HepG2 (cell line): ENCODE data around the gene PTK7. TPM values are rescaled to one million over a fixed set of nuclear protein-coding genes. Genes with fewer than 3 reads are reported as not detected.

ENCODE experiments used
- AGO2 ChIP-seq: fragments of 200-400 bp; formaldehyde crosslinking; optimal IDR thresholded peaks from 2 replicates; pipeline ENCODE3; 2017; ENCODE audit warnings: mild to moderate bottlenecking, low read depth, low read length, moderate library complexity
- ARHGAP35 ChIP-seq: sonication (generic); formaldehyde crosslinking; IDR thresholded peaks from 2 replicates; pipeline ENCODE4 v1.9.0; 2022; ENCODE audit warnings: mild to moderate bottlenecking, inconsistent platforms, moderate library complexity, missing genetic modification reagents, borderline replicate concordance
- FOXM1 ChIP-seq: sonication (generic); formaldehyde crosslinking; IDR thresholded peaks from 2 replicates; pipeline ENCODE4 v1.5.0; 2020; ENCODE audit warnings: missing genetic modification reagents
- GABPB1 ChIP-seq: IDR thresholded peaks from 2 replicates; pipeline ENCODE4 v1.6.1; 2016; ENCODE audit warnings: mild to moderate bottlenecking, missing genetic modification reagents, moderate library complexity, missing compliant biosample characterization
- HNRNPLL ChIP-seq: fragments of 200-400 bp; formaldehyde crosslinking; IDR thresholded peaks from 2 replicates; pipeline ENCODE4 v1.6.1; 2017; ENCODE audit warnings: mild to moderate bottlenecking, low read depth, low read length; ENCODE audit not compliant: poor library complexity, severe bottlenecking
- NRL ChIP-seq: sonication (generic); formaldehyde crosslinking; IDR thresholded peaks from 2 replicates; pipeline ENCODE4 v1.5.0; 2020; ENCODE audit warnings: missing genetic modification reagents, mild to moderate bottlenecking, moderate library complexity, borderline replicate concordance
- RBM39 ChIP-seq: fragments of 200-400 bp; formaldehyde crosslinking; IDR thresholded peaks from one replicate; pipeline ENCODE4 v1.6.1; 2018; ENCODE audit warnings: antibody characterized with exemption, mild to moderate bottlenecking, low read depth, low read length; ENCODE audit not compliant: poor library complexity, severe bottlenecking
- RNF2 ChIP-seq: fragments of 450-650 bp; conservative IDR thresholded peaks from 2 replicates; pipeline ENCODE4 v1.6.1; 2016; ENCODE audit warnings: low read depth
- SMAD1 ChIP-seq: sonication (generic); formaldehyde crosslinking; IDR thresholded peaks from 2 replicates; pipeline ENCODE4 v1.4.0; 2020; ENCODE audit warnings: missing genetic modification reagents, low read depth, mild to moderate bottlenecking, borderline replicate concordance
- SRSF9 ChIP-seq: fragments of 200-400 bp; formaldehyde crosslinking; IDR thresholded peaks from 2 replicates; pipeline ENCODE4 v1.6.1; 2018; ENCODE audit warnings: borderline replicate concordance, mild to moderate bottlenecking, low read depth, low read length; ENCODE audit not compliant: insufficient read depth, poor library complexity, severe bottlenecking
- TOPORS ChIP-seq: sonication (generic); formaldehyde crosslinking; IDR thresholded peaks from 2 replicates; pipeline ENCODE4 v1.8.0; 2023; ENCODE audit warnings: mild to moderate bottlenecking, missing genetic modification reagents
- U2AF2 ChIP-seq: fragments of 200-400 bp; formaldehyde crosslinking; IDR thresholded peaks from 2 replicates; pipeline ENCODE4 v1.6.1; 2017; ENCODE audit warnings: low read depth, mild to moderate bottlenecking, low read length
- ZBTB38 ChIP-seq: sonication (generic); formaldehyde crosslinking; IDR thresholded peaks from 2 replicates; pipeline ENCODE4 v1.5.1; 2020; ENCODE audit warnings: mild to moderate bottlenecking, missing genetic modification reagents
- ZFP36 ChIP-seq: fragments of 150-350 bp; IDR thresholded peaks from 2 replicates; pipeline ENCODE4 v1.6.1; 2018; ENCODE audit warnings: borderline replicate concordance, low read length, low read depth; ENCODE audit not compliant: partially characterized antibody
- ZNF207 ChIP-seq: fragments of 450-650 bp; IDR thresholded peaks from 2 replicates; pipeline ENCODE4 v1.6.1; 2016; ENCODE audit warnings: antibody characterized with exemption, borderline replicate concordance
- ZNF260 ChIP-seq: sonication (generic); formaldehyde crosslinking; IDR thresholded peaks from 2 replicates; pipeline ENCODE4 v1.4.0; 2020; ENCODE audit warnings: missing genetic modification reagents, low read depth, mild to moderate bottlenecking, borderline replicate concordance
- polyA plus RNA-seq, 8 experiments: library from polyadenylated mRNA; depleted of rRNA in 3 of 8; stranded (reverse) in 7 of 8; unstranded in 1 of 8; fragments of >200 nt; fragmentation: Illumina TruSeq in 4 of 8; extraction: Trizol in 4 of 8; gene quantifications; 2 replicates each; pipeline versions ENCODE4 v1.2.1 to v1.2.3, GENCODE V29; 2011 to 2016; ENCODE audit warnings: low read depth in 4 of 8, missing spikeins in 1 of 8, mixed read lengths in 1 of 8; ENCODE audit not compliant: insufficient read depth in 1 of 8
- total RNA-seq, 5 experiments: library from RNA; depleted of rRNA; stranded (reverse); fragments of >200 nt; fragmentation: Illumina TruSeq; extraction: Trizol; gene quantifications; 2 replicates each; pipeline ENCODE4 v1.2.3, GENCODE V29; 2016; ENCODE audit warnings: low read depth in 1 of 5
- TF ChIP-seq, protein P1 (sequence below): IDR thresholded peaks from 2 replicates; pipeline ENCODE4 v1.6.1; 2016
- TF ChIP-seq, protein P2 (sequence below): sonication (generic); formaldehyde crosslinking; IDR thresholded peaks from 2 replicates; pipeline ENCODE4 v1.4.0; 2020; ENCODE audit warnings: missing genetic modification reagents
- TF ChIP-seq, protein P3 (sequence below): IDR thresholded peaks from 2 replicates; pipeline ENCODE4 v1.6.1; 2016; ENCODE audit warnings: control low read depth
- TF ChIP-seq, protein P4 (sequence below): sonication (generic); formaldehyde crosslinking; conservative IDR thresholded peaks from 2 replicates; pipeline ENCODE4 v1.8.0; 2022; ENCODE audit warnings: missing genetic modification reagents

Gene PTK7
- total and polyA plus RNA-seq, 2 of the 13 experiments (the other 11 are each of a cell fraction or from before 2014, with no cell fraction given), result 98.5 to 99.8 TPM

DNA sequence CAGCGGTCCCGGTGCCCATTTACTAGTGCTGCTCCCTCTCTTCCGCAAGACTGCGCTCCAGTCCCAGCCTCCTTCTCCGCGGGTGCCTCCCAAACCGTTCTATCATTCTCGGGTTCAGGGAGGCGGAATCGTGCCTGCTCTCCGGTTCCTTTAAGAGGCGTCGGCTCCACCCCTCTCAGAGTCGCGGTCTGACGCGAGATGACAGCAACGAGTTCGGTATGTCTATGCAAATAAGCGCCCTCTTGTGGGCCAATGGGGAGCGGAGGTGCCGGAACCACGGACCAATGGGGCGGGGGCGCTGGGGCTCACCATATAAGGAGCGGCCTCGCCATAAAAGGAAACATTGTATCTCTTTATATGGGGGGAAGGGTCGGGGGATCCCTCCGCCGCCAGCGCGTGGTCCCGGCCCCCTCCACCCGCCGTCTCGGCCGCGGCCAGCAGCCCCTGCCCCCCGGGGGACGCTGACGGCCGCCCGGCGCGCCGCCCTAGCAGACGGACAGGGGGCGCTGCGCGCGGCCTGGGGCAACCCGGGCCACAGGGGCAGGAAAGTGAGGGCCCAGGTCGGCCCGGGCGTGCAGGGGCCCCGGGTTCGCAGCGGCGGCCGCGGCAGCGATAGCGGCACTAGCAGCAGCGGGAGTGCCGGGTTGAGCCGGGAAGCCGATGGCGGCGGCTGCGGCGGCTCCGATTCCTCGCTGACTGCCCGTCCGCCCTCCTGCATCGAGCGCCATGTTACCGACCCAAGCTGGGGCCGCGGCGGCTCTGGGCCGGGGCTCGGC, 95.0 kb downstream of the PTK7 start, which contains the start of gene SRF (continued):
- TF ChIP-seq GABPB1 (CRISPR knock-in tag) (peak; percentile 55; the same call in 1 of the 2 replicates), NRL (CRISPR knock-in tag) (0 out of 2 replicates have a peak, but pooled peaks have one; percentile 21), TOPORS (CRISPR knock-in tag) (peak; percentile 68), SRSF9 (no peak), ZFP36 (peak; percentile 72), ZBTB38 (CRISPR knock-in tag) (peak; percentile 21; the same call in 1 of the 2 replicates), FOXM1 (peak; percentile 19; the same call in 1 of the 2 replicates), AGO2 (peak; percentile 77), SMAD1 (no peak), ZNF207 (no peak), U2AF2 (no peak), RBM39 (peak; percentile 41), RNF2 (peak; percentile 71; the same call in 1 of the 2 replicates), ZNF260 (CRISPR knock-in tag) (no peak), ARHGAP35 (0 out of 2 replicates have a peak, but pooled peaks have one; percentile 16), HNRNPLL (peak; percentile 57)
- TF ChIP-seq, protein P1, sequence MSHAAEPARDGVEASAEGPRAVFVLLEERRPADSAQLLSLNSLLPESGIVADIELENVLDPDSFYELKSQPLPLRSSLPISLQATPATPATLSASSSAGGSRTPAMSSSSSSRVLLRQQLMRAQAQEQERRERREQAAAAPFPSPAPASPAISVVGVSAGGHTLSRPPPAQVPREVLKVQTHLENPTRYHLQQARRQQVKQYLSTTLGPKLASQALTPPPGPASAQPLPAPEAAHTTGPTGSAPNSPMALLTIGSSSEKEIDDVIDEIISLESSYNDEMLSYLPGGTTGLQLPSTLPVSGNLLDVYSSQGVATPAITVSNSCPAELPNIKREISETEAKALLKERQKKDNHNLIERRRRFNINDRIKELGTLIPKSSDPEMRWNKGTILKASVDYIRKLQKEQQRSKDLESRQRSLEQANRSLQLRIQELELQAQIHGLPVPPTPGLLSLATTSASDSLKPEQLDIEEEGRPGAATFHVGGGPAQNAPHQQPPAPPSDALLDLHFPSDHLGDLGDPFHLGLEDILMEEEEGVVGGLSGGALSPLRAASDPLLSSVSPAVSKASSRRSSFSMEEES (CRISPR knock-in tag), result peak; percentile 20; the same call in 1 of the 2 replicates
- TF ChIP-seq, protein P2, sequence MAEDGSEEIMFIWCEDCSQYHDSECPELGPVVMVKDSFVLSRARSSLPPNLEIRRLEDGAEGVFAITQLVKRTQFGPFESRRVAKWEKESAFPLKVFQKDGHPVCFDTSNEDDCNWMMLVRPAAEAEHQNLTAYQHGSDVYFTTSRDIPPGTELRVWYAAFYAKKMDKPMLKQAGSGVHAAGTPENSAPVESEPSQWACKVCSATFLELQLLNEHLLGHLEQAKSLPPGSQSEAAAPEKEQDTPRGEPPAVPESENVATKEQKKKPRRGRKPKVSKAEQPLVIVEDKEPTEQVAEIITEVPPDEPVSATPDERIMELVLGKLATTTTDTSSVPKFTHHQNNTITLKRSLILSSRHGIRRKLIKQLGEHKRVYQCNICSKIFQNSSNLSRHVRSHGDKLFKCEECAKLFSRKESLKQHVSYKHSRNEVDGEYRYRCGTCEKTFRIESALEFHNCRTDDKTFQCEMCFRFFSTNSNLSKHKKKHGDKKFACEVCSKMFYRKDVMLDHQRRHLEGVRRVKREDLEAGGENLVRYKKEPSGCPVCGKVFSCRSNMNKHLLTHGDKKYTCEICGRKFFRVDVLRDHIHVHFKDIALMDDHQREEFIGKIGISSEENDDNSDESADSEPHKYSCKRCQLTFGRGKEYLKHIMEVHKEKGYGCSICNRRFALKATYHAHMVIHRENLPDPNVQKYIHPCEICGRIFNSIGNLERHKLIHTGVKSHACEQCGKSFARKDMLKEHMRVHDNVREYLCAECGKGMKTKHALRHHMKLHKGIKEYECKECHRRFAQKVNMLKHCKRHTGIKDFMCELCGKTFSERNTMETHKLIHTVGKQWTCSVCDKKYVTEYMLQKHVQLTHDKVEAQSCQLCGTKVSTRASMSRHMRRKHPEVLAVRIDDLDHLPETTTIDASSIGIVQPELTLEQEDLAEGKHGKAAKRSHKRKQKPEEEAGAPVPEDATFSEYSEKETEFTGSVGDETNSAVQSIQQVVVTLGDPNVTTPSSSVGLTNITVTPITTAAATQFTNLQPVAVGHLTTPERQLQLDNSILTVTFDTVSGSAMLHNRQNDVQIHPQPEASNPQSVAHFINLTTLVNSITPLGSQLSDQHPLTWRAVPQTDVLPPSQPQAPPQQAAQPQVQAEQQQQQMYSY (CRISPR knock-in tag), result no peak
- TF ChIP-seq, protein P3, sequence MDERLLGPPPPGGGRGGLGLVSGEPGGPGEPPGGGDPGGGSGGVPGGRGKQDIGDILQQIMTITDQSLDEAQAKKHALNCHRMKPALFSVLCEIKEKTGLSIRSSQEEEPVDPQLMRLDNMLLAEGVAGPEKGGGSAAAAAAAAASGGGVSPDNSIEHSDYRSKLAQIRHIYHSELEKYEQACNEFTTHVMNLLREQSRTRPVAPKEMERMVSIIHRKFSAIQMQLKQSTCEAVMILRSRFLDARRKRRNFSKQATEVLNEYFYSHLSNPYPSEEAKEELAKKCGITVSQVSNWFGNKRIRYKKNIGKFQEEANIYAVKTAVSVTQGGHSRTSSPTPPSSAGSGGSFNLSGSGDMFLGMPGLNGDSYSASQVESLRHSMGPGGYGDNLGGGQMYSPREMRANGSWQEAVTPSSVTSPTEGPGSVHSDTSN (CRISPR knock-in tag), result peak; percentile 43; the same call in 1 of the 2 replicates
- TF ChIP-seq, protein P4, sequence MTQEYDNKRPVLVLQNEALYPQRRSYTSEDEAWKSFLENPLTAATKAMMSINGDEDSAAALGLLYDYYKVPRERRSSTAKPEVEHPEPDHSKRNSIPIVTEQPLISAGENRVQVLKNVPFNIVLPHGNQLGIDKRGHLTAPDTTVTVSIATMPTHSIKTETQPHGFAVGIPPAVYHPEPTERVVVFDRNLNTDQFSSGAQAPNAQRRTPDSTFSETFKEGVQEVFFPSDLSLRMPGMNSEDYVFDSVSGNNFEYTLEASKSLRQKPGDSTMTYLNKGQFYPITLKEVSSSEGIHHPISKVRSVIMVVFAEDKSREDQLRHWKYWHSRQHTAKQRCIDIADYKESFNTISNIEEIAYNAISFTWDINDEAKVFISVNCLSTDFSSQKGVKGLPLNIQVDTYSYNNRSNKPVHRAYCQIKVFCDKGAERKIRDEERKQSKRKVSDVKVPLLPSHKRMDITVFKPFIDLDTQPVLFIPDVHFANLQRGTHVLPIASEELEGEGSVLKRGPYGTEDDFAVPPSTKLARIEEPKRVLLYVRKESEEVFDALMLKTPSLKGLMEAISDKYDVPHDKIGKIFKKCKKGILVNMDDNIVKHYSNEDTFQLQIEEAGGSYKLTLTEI (CRISPR knock-in tag), result no peak
